Mesothelial cell of epicardium (in vitro differentiated cells): ENCODE measurements around the gene SLC27A5. TPM values are rescaled to one million over a fixed set of nuclear protein-coding genes. Genes with fewer than 3 reads are reported as not detected.
A peak's percentile ranks its signal among the peaks of the same experiment; 100 is the strongest.

Experiments used
- DNase-seq, 2 experiments: peaks; one replicate each; pipeline ENCODE4 v3.0.0; 2021; ENCODE audit warnings: low spot score in 2 of 2; ENCODE audit not compliant: unreplicated experiment in 2 of 2
- H3K27ac Mint-ChIP-seq: 2 replicates; pipeline ENCODE4 v1.8.0; 2021; ENCODE audit warnings: mixed read lengths
- H3K27me3 Mint-ChIP-seq: 2 replicates; pipeline ENCODE4 v1.8.0; 2021; ENCODE audit warnings: low read depth, mixed read lengths
- H3K36me3 Mint-ChIP-seq: 2 replicates; pipeline ENCODE4 v1.8.0; 2021; ENCODE audit warnings: mixed read lengths
- H3K4me1 Mint-ChIP-seq: 2 replicates; pipeline ENCODE4 v1.8.0; 2021; ENCODE audit warnings: mixed read lengths
- H3K4me3 Mint-ChIP-seq: 2 replicates; pipeline ENCODE4 v1.8.0; 2021; ENCODE audit warnings: mild to moderate bottlenecking, moderate library complexity, mixed read lengths
- H3K9me3 Mint-ChIP-seq: 2 replicates; pipeline ENCODE4 v1.8.0; 2021; ENCODE audit warnings: mixed read lengths
- total RNA-seq: library from RNA; stranded (reverse); gene quantifications from 3 replicates; pipeline ENCODE4 v1.2.1, GENCODE V29; 2021
- TF ChIP-seq, protein P1 (sequence below): fragments of 200-600 bp; sonication (generic); IDR thresholded peaks from one replicate; pipeline ENCODE4 v1.5.0; 2021; ENCODE audit warnings: antibody characterized with exemption; ENCODE audit not compliant: unreplicated experiment

SLC27A5 gene
- total RNA-seq, 1 donor from 2014 or later = 14.2 TPM

DNA sequence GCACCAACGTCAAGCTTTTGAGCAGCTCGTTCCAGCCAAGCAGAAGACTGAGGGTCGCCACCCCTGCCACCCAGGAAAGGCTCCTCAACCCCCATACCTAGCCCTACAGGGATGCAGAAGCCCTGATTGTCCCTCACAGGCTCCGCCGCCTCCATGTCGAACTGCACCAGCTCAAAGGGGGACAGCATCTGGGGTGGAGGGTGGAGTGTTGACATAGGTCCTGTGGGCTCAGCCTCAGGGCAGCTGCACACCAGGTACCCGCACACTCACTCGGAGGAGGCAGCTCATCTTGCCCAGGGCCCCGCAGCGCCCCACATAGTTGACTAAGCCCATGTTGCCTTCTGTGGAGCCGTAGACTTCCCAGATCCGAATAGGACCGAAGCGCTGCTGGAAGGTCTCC is 11.6 kb downstream of the SLC27A5 start:
- H3K36me3 Mint-ChIP-seq = no peaks in the 10 kb centered on the region
- H3K4me3 Mint-ChIP-seq = peak overlapping the region; percentile 86
- no peak for DNase-seq
- H3K9me3 Mint-ChIP-seq = peaks cover 6% of the 10 kb centered on the region
- H3K27me3 Mint-ChIP-seq = no peaks in the 10 kb centered on the region
- TF ChIP-seq, protein P1, sequence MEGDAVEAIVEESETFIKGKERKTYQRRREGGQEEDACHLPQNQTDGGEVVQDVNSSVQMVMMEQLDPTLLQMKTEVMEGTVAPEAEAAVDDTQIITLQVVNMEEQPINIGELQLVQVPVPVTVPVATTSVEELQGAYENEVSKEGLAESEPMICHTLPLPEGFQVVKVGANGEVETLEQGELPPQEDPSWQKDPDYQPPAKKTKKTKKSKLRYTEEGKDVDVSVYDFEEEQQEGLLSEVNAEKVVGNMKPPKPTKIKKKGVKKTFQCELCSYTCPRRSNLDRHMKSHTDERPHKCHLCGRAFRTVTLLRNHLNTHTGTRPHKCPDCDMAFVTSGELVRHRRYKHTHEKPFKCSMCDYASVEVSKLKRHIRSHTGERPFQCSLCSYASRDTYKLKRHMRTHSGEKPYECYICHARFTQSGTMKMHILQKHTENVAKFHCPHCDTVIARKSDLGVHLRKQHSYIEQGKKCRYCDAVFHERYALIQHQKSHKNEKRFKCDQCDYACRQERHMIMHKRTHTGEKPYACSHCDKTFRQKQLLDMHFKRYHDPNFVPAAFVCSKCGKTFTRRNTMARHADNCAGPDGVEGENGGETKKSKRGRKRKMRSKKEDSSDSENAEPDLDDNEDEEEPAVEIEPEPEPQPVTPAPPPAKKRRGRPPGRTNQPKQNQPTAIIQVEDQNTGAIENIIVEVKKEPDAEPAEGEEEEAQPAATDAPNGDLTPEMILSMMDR = no peak
- H3K4me1 Mint-ChIP-seq = peaks cover 18% of the 10 kb centered on the region
- no peak overlapping the region for H3K27ac Mint-ChIP-seq

DNA sequence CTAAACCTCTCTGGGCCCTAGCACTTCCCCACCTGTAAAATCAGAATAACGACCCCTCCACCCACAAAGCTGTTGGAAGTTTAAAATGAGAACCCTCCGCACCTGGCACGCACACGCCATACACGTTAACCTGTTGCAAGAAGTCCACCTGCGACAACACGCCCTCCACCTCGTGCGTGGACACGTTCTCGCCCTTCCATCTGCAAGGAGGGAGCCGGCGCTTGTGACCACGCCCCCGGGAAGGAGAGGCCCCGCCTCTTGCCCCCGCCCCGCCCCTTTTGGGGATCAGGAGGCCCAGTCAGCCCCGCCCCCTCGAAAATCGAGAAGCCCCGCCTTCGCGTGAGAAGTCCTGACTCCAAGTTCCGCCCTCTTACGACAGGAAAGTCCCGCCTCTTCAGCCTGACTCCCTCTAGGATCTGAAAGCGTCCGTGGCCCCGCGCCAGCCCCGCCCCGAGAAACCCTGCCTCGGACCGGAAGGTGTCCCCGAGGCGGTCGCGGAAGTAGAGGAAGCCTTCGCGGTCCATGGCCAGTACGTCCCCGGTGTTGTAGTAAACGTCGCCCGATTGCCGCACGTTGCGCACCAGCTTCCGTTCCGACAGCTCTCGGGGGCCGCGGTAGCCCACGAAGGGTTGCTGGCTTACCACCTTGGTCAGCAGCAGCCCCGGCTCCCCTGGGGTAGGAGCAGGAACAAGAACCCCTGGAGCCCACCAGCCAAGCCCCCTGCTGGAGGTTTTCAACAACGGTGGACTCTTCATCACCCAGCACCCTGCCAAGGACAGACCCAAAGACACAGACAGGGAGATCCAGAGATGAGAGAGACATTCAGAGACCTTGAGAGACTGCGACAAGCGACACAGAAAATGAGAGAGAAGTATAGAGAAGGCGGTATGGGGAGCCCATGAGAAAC is 12.5 kb downstream of the SLC27A5 start:
- Mint-ChIP-seq H3K9me3 (peaks cover 6% of the 10 kb centered on the region), H3K27me3 (no peaks in the 10 kb centered on the region), H3K36me3 (no peaks in the 10 kb centered on the region), H3K4me1 (peaks cover 18% of the 10 kb centered on the region), H3K27ac (peak overlapping the region; percentile 92), H3K4me3 (peak overlapping the region; percentile 86)
- peak; percentile 99 for DNase-seq
- TF ChIP-seq, protein P1 = peak; percentile 68

DNA sequence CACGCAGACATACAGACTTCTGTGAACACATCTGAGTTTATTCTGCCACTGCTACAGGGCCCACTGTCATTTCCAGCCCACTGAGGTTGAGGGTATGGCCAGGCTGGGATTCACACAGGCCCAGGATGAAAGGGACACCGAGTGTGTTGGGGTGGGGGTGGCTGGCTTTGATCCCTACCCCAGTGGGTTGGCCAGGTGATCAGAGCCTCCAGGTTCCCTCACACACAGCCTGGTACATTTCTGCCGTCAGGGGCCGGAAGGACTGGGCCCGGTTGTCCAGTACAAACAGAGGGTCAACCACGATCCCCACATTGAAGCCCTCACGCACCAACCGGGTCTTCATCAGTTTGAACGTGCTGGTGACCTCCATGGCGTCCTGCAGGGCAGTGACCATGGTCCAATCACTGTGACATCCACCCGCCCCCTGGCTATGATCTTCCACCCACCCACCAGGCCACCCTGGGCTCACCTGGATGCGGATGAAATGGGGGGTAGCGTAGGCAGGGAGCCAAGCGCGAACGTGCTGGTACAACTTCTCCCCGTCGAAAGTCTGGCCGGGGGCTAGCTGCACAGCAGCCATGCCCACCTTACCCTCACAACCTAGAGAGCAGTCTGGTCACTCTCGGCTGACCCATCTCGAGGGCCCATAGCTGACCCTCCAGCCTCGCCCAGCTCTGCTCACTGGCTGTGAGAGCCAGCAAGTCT is 13.3 kb downstream of the SLC27A5 start:
- Mint-ChIP-seq H3K4me1 (peaks cover 18% of the 10 kb centered on the region), H3K36me3 (no peaks in the 10 kb centered on the region), H3K9me3 (peaks cover 6% of the 10 kb centered on the region), H3K27ac (peak overlapping the region; percentile 92), H3K4me3 (peak overlapping the region; percentile 86), H3K27me3 (no peaks in the 10 kb centered on the region)
- DNase-seq = no peak
- TF ChIP-seq, protein P1 = no peak

DNA sequence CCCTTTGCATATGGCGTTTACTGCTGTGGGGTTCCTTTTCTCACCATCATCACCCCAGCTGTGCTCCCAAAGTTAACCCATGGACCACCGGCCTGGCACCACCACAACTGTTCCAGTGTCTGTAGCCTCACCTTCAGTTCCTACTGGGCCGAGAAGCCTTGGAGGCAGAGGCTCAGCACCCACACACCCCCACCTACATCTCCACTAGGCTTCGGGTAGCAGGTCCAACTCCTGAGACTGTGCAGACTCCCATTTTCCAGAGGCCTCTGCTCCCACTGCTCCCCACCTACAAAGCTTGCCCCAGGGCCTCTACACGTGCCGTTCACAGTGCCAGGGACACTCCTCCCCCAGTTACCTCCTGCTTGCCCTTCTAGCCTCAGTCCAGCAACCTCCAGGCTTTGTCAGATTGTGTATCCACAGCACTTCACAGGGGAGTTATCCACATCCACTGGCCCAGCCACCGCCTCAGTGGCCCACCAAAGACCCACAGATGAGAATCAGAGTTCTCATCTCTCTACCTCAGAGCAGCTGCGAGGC is 14.1 kb downstream of the SLC27A5 start:
- Mint-ChIP-seq H3K27me3 (no peaks in the 10 kb centered on the region), H3K27ac (no peak overlapping the region), H3K9me3 (peaks cover 6% of the 10 kb centered on the region), H3K36me3 (no peaks in the 10 kb centered on the region), H3K4me3 (peak overlapping the region; percentile 28), H3K4me1 (peaks cover 18% of the 10 kb centered on the region)
- DNase-seq = no peak
- TF ChIP-seq, protein P1 = no peak

DNA sequence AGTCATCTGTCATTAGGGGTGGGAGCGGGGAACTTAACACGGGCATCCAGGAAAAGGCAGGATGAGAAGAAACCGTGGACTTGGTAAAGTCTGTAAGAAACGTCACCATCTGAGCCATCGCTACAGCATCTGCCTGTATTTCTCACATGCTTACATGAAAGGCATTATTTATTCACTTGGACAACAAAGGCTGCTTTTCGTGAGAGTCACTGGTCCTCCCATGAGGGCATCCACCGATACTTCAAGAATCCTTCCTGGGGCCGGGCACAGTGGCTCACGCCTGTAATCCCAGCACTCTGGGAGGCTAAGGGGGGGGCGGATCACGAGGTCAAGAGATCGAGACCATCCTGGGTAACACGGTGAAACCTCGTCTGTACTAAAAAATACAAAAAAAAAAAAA is 19.5 kb downstream of the SLC27A5 start:
- no peaks in the 10 kb centered on the region for H3K27me3 Mint-ChIP-seq
- no peaks in the 10 kb centered on the region for H3K9me3 Mint-ChIP-seq
- DNase-seq = no peak
- H3K4me3 Mint-ChIP-seq = no peak overlapping the region
- no peaks in the 10 kb centered on the region for H3K36me3 Mint-ChIP-seq
- TF ChIP-seq, protein P1 = no peak
- no peaks in the 10 kb centered on the region for H3K4me1 Mint-ChIP-seq
- H3K27ac Mint-ChIP-seq = no peak overlapping the region
